PC-3 (cell line): ENCODE results near the gene OTOF.

Experiments
- CTCF ChIP-seq: fragments of 300-600 bp; sonication (generic); conservative IDR thresholded peaks from 2 replicates; pipeline ENCODE4 v1.5.1; 2017; ENCODE audit warnings: antibody characterized with exemption, low read depth, mild to moderate bottlenecking, low read length
- EZH2 ChIP-seq: fragments of 300-600 bp; sonication (generic); IDR thresholded peaks from one replicate; pipeline ENCODE4 v1.6.1; 2017; ENCODE audit warnings: antibody characterized with exemption, mild to moderate bottlenecking, low read length; ENCODE audit not compliant: unreplicated experiment

- TF ChIP-seq EZH2, result no peak
- no peak for TF ChIP-seq CTCF
Observed at GRCh38 chr2:26481706-26482105, 3.8 kb upstream of the OTOF start.
